ENCODE results near the gene DNAJC24. TPM values are rescaled to one million over a fixed set of nuclear protein-coding genes. Genes with fewer than 3 reads are reported as not detected.

Gene DNAJC24
- total and polyA plus RNA-seq, 2 experiments from 2014 or later, result 20.3 to 21.3 TPM

DNA sequence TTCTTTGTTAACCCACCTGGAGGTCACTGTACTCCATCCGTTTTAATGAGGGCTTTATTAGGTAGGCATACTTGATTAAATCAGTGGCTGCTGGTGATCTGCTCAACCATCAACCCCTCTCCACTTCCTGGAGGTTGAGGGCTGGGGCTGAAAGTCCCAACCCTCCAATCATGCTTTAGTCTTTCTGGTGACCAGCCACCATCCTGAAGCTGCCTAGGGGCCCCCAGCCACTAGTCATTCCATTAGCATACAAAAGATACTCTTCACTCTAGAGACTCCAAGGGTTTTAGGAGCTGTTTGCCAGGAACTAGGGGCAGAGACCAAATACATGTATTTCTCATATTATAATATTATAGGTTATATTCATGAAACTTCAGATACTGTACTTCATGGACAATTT lies 13.5 kb downstream of the DNAJC24 start:
- Histone ChIP-seq H3K27me3 (ENCODE audit: insufficient read depth) (no peaks in the 10 kb centered on the region), H3K9me2 (ENCODE audit: insufficient read depth) (no peaks in the 10 kb centered on the region), H4K20me1 (replicated peaks; ENCODE audit: insufficient read depth) (no peaks in the 10 kb centered on the region), H3K36me3 (ENCODE audit: insufficient read depth) (no peaks in the 10 kb centered on the region), H3K79me2 (replicated peaks; ENCODE audit: insufficient read depth) (peaks cover 6% of the 10 kb centered on the region; the same call in 1 of the 2 replicates), H3K27ac (ENCODE audit: low read depth) (no peak overlapping the region), H3F3A (replicated peaks; ENCODE audit: low read depth) (no peaks in the 10 kb centered on the region), H3K4me2 (peak overlapping the region; percentile 24; the same call in 1 of the 2 replicates), H3K4me3 (no peak overlapping the region), H3K4me1 (ENCODE audit: insufficient read depth) (peaks cover 14% of the 10 kb centered on the region), H2AFZ (no peak overlapping the region)
- H3K4me1 Mint-ChIP-seq, result peaks cover 8% of the 10 kb centered on the region; the same call in 2 of the 3 replicates
- ATAC-seq, result no peak
- H3K27ac Mint-ChIP-seq, result no peak overlapping the region
- no peaks in the 10 kb centered on the region for H3K27me3 Mint-ChIP-seq (ENCODE audit: insufficient read depth, low read depth, poor library complexity)
- no peaks in the 10 kb centered on the region; the same call in 2 of the 3 replicates for H3K9me3 Mint-ChIP-seq
- no peak overlapping the region for H3K4me3 Mint-ChIP-seq
- peaks cover 21% of the 10 kb centered on the region; the same call in 2 of the 3 replicates for H3K36me3 Mint-ChIP-seq (ENCODE audit: low read depth)
- TF ChIP-seq, protein P1, sequence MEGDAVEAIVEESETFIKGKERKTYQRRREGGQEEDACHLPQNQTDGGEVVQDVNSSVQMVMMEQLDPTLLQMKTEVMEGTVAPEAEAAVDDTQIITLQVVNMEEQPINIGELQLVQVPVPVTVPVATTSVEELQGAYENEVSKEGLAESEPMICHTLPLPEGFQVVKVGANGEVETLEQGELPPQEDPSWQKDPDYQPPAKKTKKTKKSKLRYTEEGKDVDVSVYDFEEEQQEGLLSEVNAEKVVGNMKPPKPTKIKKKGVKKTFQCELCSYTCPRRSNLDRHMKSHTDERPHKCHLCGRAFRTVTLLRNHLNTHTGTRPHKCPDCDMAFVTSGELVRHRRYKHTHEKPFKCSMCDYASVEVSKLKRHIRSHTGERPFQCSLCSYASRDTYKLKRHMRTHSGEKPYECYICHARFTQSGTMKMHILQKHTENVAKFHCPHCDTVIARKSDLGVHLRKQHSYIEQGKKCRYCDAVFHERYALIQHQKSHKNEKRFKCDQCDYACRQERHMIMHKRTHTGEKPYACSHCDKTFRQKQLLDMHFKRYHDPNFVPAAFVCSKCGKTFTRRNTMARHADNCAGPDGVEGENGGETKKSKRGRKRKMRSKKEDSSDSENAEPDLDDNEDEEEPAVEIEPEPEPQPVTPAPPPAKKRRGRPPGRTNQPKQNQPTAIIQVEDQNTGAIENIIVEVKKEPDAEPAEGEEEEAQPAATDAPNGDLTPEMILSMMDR (conservative IDR thresholded peaks at IDR 0.05; ENCODE audit: low read depth in 2 of 2), result no peak
- TF ChIP-seq EZH2 (IDR thresholded peaks at IDR 0.05; ENCODE audit: low read depth, unreplicated experiment) (no peak), NANOG (IDR thresholded peaks at IDR 0.05; ENCODE audit: borderline replicate concordance) (no peak), STAT1 (IDR thresholded peaks at IDR 0.05; ENCODE audit: unreplicated experiment) (no peak), POLR2AphosphoS5 (IDR thresholded peaks at IDR 0.05; ENCODE audit: low read depth) (no peak), EZH2phosphoT487 (IDR thresholded peaks at IDR 0.05; ENCODE audit: unreplicated experiment) (no peak), CREB1 (CRISPR knock-in tag; IDR thresholded peaks at IDR 0.05; ENCODE audit: low read depth) (no peak), ZNF331 (CRISPR knock-in tag; IDR thresholded peaks at IDR 0.05; ENCODE audit: low read depth) (no peak)
- DNase-seq (ENCODE audit: low spot score), result no peak

DNA sequence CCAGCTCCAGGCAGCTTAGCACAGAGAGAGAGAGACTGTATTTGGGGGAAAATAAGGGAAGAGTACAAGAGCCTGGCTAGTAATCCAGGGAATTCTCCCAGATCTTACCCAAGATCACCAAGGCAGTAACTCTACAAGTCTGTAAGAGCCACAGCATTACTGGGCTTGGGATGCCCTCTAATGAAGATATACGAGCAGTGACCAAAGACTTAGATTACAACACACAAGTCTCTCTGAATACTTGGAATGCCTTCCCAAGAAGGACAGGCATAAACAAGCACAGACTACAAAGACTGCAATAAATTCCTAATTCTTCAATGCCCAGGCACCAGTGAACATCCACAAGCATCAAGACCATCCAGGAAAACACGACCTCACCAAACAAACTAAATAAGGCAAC lies 17.7 kb downstream of the DNAJC24 start:
- H3K9me3 Mint-ChIP-seq, result peaks cover 7% of the 10 kb centered on the region; the same call in 2 of the 3 replicates
- H3K4me1 Mint-ChIP-seq, result peaks cover 8% of the 10 kb centered on the region; the same call in 2 of the 3 replicates
- DNase-seq (ENCODE audit: low spot score) (peak; percentile 33), ATAC-seq (no peak)
- peaks cover 36% of the 10 kb centered on the region for H3K36me3 Mint-ChIP-seq (ENCODE audit: low read depth)
- no peak overlapping the region for H3K27ac ChIP-seq (ENCODE audit: low read depth)
- no peak overlapping the region; the same call in 1 of the 2 replicates for H3K27ac Mint-ChIP-seq
- no peak overlapping the region for H3K4me2 ChIP-seq
- TF ChIP-seq, protein P1 (conservative IDR thresholded peaks at IDR 0.05; ENCODE audit: low read depth in 2 of 2), result peak in 1 of 2 experiments; percentile 33; a peak in 2 of 4 replicates
- no peak for TF ChIP-seq JUNB (IDR thresholded peaks at IDR 0.05; ENCODE audit: unreplicated experiment)
- H3K27me3 Mint-ChIP-seq (ENCODE audit: insufficient read depth, low read depth, poor library complexity), result no peaks in the 10 kb centered on the region
- H3K4me3 ChIP-seq, result no peak overlapping the region
- no peaks in the 10 kb centered on the region for H3K9me2 ChIP-seq (ENCODE audit: insufficient read depth)
- no peaks in the 10 kb centered on the region for H3F3A ChIP-seq (replicated peaks; ENCODE audit: low read depth)
- no peaks in the 10 kb centered on the region for H3K27me3 ChIP-seq (ENCODE audit: insufficient read depth)
- H3K4me3 Mint-ChIP-seq, result no peak overlapping the region
- no peaks in the 10 kb centered on the region for H4K20me1 ChIP-seq (replicated peaks; ENCODE audit: insufficient read depth)
- no peak overlapping the region for H2AFZ ChIP-seq
- H3K4me1 ChIP-seq (ENCODE audit: insufficient read depth), result peaks cover 12% of the 10 kb centered on the region
- H3K36me3 ChIP-seq (ENCODE audit: insufficient read depth), result no peaks in the 10 kb centered on the region
- no peaks in the 10 kb centered on the region for H3K79me2 ChIP-seq (replicated peaks; ENCODE audit: insufficient read depth)

All from GM23338 (cell line).